H9 (cell line): ENCODE data around the gene TRIP11. TPM values are rescaled to one million over a fixed set of nuclear protein-coding genes. Genes with fewer than 3 reads are reported as not detected.
A peak's percentile ranks its signal among the peaks of the same experiment; 100 is the strongest.

Experiments used
- DNase-seq: peaks from one replicate; pipeline ENCODE4 v3.0.0-alpha.2; 2017
- H2AFZ ChIP-seq: one replicate; pipeline ENCODE4 v1.6.1; 2013; ENCODE audit warnings: mild to moderate bottlenecking, low read length, control low read depth, moderate library complexity
- H2AK5ac ChIP-seq: 2 replicates; pipeline ENCODE4 v1.6.1; 2013; ENCODE audit warnings: low read length, control low read depth, mixed read lengths; ENCODE audit not compliant: insufficient read length
- H2BK120ac ChIP-seq: one replicate; pipeline ENCODE4 v1.6.1; 2013; ENCODE audit warnings: low read depth, mild to moderate bottlenecking, low read length, control low read depth, inconsistent platforms; ENCODE audit not compliant: poor library complexity, severe bottlenecking
- H2BK12ac ChIP-seq: 2 replicates; pipeline ENCODE4 v1.6.1; 2013; ENCODE audit warnings: low read length, control low read depth, mixed read lengths, low read depth; ENCODE audit not compliant: insufficient read length
- H2BK15ac ChIP-seq: 2 replicates; pipeline ENCODE4 v1.6.1; 2013; ENCODE audit warnings: low read depth, low read length, control low read depth
- H2BK20ac ChIP-seq: one replicate; pipeline ENCODE4 v1.6.1; 2013; ENCODE audit warnings: low read depth, mild to moderate bottlenecking, low read length, control low read depth, inconsistent platforms; ENCODE audit not compliant: poor library complexity, severe bottlenecking
- H2BK5ac ChIP-seq: 2 replicates; pipeline ENCODE4 v1.6.1; 2013; ENCODE audit warnings: low read length, control low read depth, mixed read lengths; ENCODE audit not compliant: insufficient read length
- H3K14ac ChIP-seq: 2 replicates; pipeline ENCODE4 v1.6.1; 2013; ENCODE audit warnings: low read length, control low read depth; ENCODE audit not compliant: insufficient read depth
- H3K18ac ChIP-seq: 2 replicates; pipeline ENCODE4 v1.6.1; 2013; ENCODE audit warnings: low read depth, mild to moderate bottlenecking, mixed read lengths, low read length, control low read depth; ENCODE audit not compliant: insufficient read length
- H3K23ac ChIP-seq: 2 replicates; pipeline ENCODE4 v1.6.1; 2013; ENCODE audit warnings: low read length, control low read depth, mixed read lengths, low read depth; ENCODE audit not compliant: insufficient read length
- H3K23me2 ChIP-seq: 2 replicates; pipeline ENCODE4 v1.6.1; 2013; ENCODE audit warnings: low read depth, mild to moderate bottlenecking, mixed read lengths, low read length, control low read depth; ENCODE audit not compliant: insufficient read length, poor library complexity, severe bottlenecking
- H3K27ac ChIP-seq: 2 replicates; pipeline ENCODE4 v1.5.1; 2013; ENCODE audit warnings: low read length, control low read depth, mixed read lengths, low read depth; ENCODE audit not compliant: insufficient read length
- H3K27me3 ChIP-seq: 2 replicates; pipeline ENCODE4 v1.6.1; 2013; ENCODE audit warnings: low read length, control low read depth, inconsistent platforms; ENCODE audit not compliant: insufficient read depth
- H3K4ac ChIP-seq: 2 replicates; pipeline ENCODE4 v1.6.1; 2013; ENCODE audit warnings: low read depth, mild to moderate bottlenecking, control low read depth, inconsistent platforms, low read length, moderate library complexity
- H3K4me1 ChIP-seq: 2 replicates; pipeline ENCODE4 v1.6.1; 2013; ENCODE audit warnings: low read length, control low read depth, inconsistent platforms; ENCODE audit not compliant: insufficient read depth
- H3K4me2 ChIP-seq: 2 replicates; pipeline ENCODE4 v1.6.1; 2013; ENCODE audit warnings: low read length, control low read depth, mixed read lengths; ENCODE audit not compliant: insufficient read length, insufficient read depth
- H3K56ac ChIP-seq: 2 replicates; pipeline ENCODE4 v1.6.1; 2013; ENCODE audit warnings: low read depth, mild to moderate bottlenecking, mixed read lengths, low read length, control low read depth; ENCODE audit not compliant: insufficient read length
- H3K79me1 ChIP-seq: 2 replicates; pipeline ENCODE4 v1.6.1; 2013; ENCODE audit warnings: low read depth, mild to moderate bottlenecking, moderate library complexity, low read length, control low read depth, inconsistent platforms; ENCODE audit not compliant: insufficient read depth, poor library complexity, severe bottlenecking
- H3K79me2 ChIP-seq: 2 replicates; pipeline ENCODE4 v1.6.1; 2013; ENCODE audit warnings: low read length, control low read depth, inconsistent platforms; ENCODE audit not compliant: insufficient read depth
- H3K9ac ChIP-seq: 2 replicates; pipeline ENCODE4 v1.6.1; 2013; ENCODE audit warnings: low read length, control low read depth, mixed read lengths; ENCODE audit not compliant: insufficient read length; ENCODE audit errors: extremely low read depth
- H3K9me3 ChIP-seq: one replicate; pipeline ENCODE4 v1.6.1; 2013; ENCODE audit warnings: low read depth, low read length, inconsistent platforms; ENCODE audit not compliant: control insufficient read depth
- H3T11ph ChIP-seq: one replicate; pipeline ENCODE4 v1.6.1; 2013; ENCODE audit warnings: mild to moderate bottlenecking, low read length, control low read depth, inconsistent platforms
- H4K20me1 ChIP-seq: one replicate; pipeline ENCODE4 v1.6.1; 2013; ENCODE audit not compliant: control insufficient read depth, insufficient read length, insufficient read depth
- H4K5ac ChIP-seq: 2 replicates; pipeline ENCODE4 v1.6.1; 2013; ENCODE audit warnings: low read depth, mild to moderate bottlenecking, mixed read lengths, low read length, control low read depth; ENCODE audit not compliant: insufficient read length
- H4K8ac ChIP-seq: replicated peaks from 2 replicates; pipeline ENCODE4 v1.6.1; 2013; ENCODE audit warnings: low read length, control low read depth, mixed read lengths, low read depth; ENCODE audit not compliant: insufficient read length
- H4K91ac ChIP-seq: 2 replicates; pipeline ENCODE4 v1.6.1; 2013; ENCODE audit warnings: low read depth, mild to moderate bottlenecking, moderate library complexity, mixed read lengths, low read length, control low read depth; ENCODE audit not compliant: insufficient read length
- H3K27ac Mint-ChIP-seq, 3 experiments: 2 replicates in 2 of 3; 3 replicates in 1 of 3; pipeline ENCODE4 v1.8.0; 2020 to 2021; ENCODE audit warnings: mixed read lengths in 3 of 3, mild to moderate bottlenecking in 1 of 3, moderate library complexity in 1 of 3
- H3K27me3 Mint-ChIP-seq: 2 replicates; pipeline ENCODE4 v1.8.0; 2021; ENCODE audit warnings: low read depth, mild to moderate bottlenecking, moderate library complexity, mixed read lengths
- H3K36me3 Mint-ChIP-seq, 3 experiments: 2 replicates in 2 of 3; 3 replicates in 1 of 3; pipeline ENCODE4 v1.8.0; 2020 to 2021; ENCODE audit warnings: low read depth in 3 of 3, mixed read lengths in 3 of 3; ENCODE audit not compliant: insufficient read depth in 1 of 3
- H3K4me1 Mint-ChIP-seq, 2 experiments: 2 replicates each; pipeline ENCODE4 v1.8.0; 2020; ENCODE audit warnings: mixed read lengths in 2 of 2
- H3K4me3 Mint-ChIP-seq, 2 experiments: 2 replicates in 1 of 2; 3 replicates in 1 of 2; pipeline ENCODE4 v1.8.0; 2020 to 2021; ENCODE audit warnings: mild to moderate bottlenecking in 2 of 2, mixed read lengths in 2 of 2, moderate library complexity in 1 of 2
- H3K9me3 Mint-ChIP-seq, 2 experiments: 2 replicates in 1 of 2; 3 replicates in 1 of 2; pipeline ENCODE4 v1.8.0; 2020; ENCODE audit warnings: mild to moderate bottlenecking in 2 of 2, mixed read lengths in 2 of 2, moderate library complexity in 1 of 2
- CTCF ChIP-seq: fragments of 200-600 bp; sonication (generic); conservative IDR thresholded peaks from 3 replicates; pipeline ENCODE4 v1.8.0; 2021; ENCODE audit warnings: antibody characterized with exemption, mild to moderate bottlenecking
- total RNA-seq: library from RNA; stranded (reverse); gene quantifications from 2 replicates; pipeline ENCODE4 v1.2.1, GENCODE V29; 2021

Gene TRIP11
- total RNA-seq, 1 experiment from 2014 or later, result 33.5 TPM

DNA sequence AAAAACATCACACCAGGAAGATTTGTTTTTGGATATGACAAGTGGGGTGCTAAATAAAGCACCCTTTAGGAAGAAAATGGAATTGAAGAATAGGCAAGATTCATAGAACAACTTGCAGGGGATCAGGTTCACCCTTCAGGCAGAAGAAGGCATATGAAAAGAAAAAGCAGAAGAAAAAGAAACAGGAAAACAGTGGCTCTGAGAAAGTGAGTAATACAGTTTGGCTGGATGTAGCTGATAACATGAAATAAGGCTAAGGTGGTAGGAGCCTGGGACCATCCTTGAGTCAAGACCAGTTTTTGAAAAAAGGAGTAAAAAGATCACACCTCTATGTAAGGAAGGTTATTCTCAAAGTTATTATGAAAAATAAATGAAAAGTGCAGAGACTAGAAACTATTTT lies 42.4 kb downstream of the TRIP11 start:
- no peak overlapping the region for H3K18ac ChIP-seq

More for the DNA sequence above, 42.4 kb downstream of the TRIP11 start:
- Histone ChIP-seq H3K4me1 (no peaks in the 10 kb centered on the region), H3K9ac (no peak overlapping the region), H3K4ac (no peak overlapping the region), H2BK12ac (no peak overlapping the region), H3K23ac (no peak overlapping the region), H4K8ac (no peak overlapping the region), H3K4me2 (no peak overlapping the region), H2AK5ac (no peak overlapping the region), H3K27ac (no peak overlapping the region), H3K14ac (no peak overlapping the region), H4K91ac (no peak overlapping the region), H2BK15ac (no peak overlapping the region), H3K79me1 (no peaks in the 10 kb centered on the region), H2BK20ac (no peak overlapping the region), H4K5ac (no peak overlapping the region), H3K56ac (no peak overlapping the region), H4K20me1 (no peaks in the 10 kb centered on the region), H2BK5ac (no peak overlapping the region), H2AFZ (no peak overlapping the region), H3K79me2 (no peaks in the 10 kb centered on the region), H3T11ph (no peak overlapping the region), H3K9me3 (no peaks in the 10 kb centered on the region), H2BK120ac (no peak overlapping the region), H3K23me2 (no peaks in the 10 kb centered on the region), H3K27me3 (no peaks in the 10 kb centered on the region)
- TF ChIP-seq CTCF, result no peak
- no peak for DNase-seq
- Mint-ChIP-seq H3K27me3 (no peaks in the 10 kb centered on the region), H3K36me3 (peaks cover 6 to 36% (median 19%) of the 10 kb centered on the region in 3 experiments; a peak in 6 of 7 replicates), H3K9me3 (no peaks in the 10 kb centered on the region), H3K4me1 (no peaks in the 10 kb centered on the region), H3K4me3 (no peak overlapping the region; a peak in 1 of 5 replicates), H3K27ac (peak overlapping the region in 1 of 3 experiments; percentile 83; a peak in 2 of 7 replicates)
